AG04450 (cell line): Measurements from ENCODE around the gene MLLT6. TPM values are rescaled to one million over a fixed set of nuclear protein-coding genes. Genes with fewer than 3 reads are reported as not detected.
"Not testable (repeated sequence)": the region's sequence is repeated elsewhere in the genome, so short reads cannot be mapped to it uniquely, and the experiment has no call there.

ENCODE experiments used
- CTCF ChIA-PET: fragments of 300-600, 350-600 bp; formaldehyde crosslinking; extraction: SDS; loops from one replicate; lab custom pipeline; 2022; ENCODE audit warnings: antibody characterized with exemption, inconsistent platforms; lab: Charles Lee
- POLR2A ChIA-PET: fragments of 350-600 bp; formaldehyde crosslinking; extraction: SDS; loops from one replicate; lab custom pipeline; 2021; ENCODE audit warnings: antibody characterized with exemption, inconsistent platforms; lab: Yijun Ruan, JAX
- DNase-seq: peaks from one replicate; pipeline ENCODE4 v3.0.0-alpha.2; 2011; ENCODE audit warnings: low read depth, low spot score
- H3K27ac ChIP-seq: one replicate; pipeline ENCODE4 v1.5.1; 2012; ENCODE audit warnings: low read depth, low read length, control low read depth
- H3K27me3 ChIP-seq: one replicate; pipeline ENCODE4 v1.6.0; 2012; ENCODE audit warnings: low read length; ENCODE audit not compliant: control insufficient read depth, insufficient read depth
- H3K4me3 ChIP-seq: 2 replicates; pipeline ENCODE4 v1.5.1; 2011; ENCODE audit warnings: mild to moderate bottlenecking, low read depth, low read length, control low read depth
- H3K9me3 ChIP-seq: 2 replicates; pipeline ENCODE4 v1.5.1; 2012; ENCODE audit warnings: low read length; ENCODE audit not compliant: control insufficient read depth, insufficient read depth
- polyA plus RNA-seq: library from polyadenylated mRNA; depleted of rRNA; stranded (reverse); fragments of >200 nt; gene quantifications from 2 replicates; pipeline ENCODE4 v1.2.3, GENCODE V29; 2011
- TF ChIP-seq, protein P1 (sequence below): IDR thresholded peaks from 2 replicates; pipeline ENCODE4 v1.5.1; 2011; ENCODE audit warnings: low read depth, low read length, control low read depth, inconsistent platforms

The MLLT6 gene
- polyA plus RNA-seq, 1 experiment: 17.3 TPM

- ChIA-PET POLR2A (no interaction called here), CTCF (no interaction called here)
- Histone ChIP-seq H3K27ac (no peak overlapping the region), H3K4me3 (no peak overlapping the region), H3K27me3 (no peaks in the 10 kb centered on the region), H3K9me3 (no peaks in the 10 kb centered on the region; the same call in 1 of the 2 replicates)
- TF ChIP-seq, protein P1, sequence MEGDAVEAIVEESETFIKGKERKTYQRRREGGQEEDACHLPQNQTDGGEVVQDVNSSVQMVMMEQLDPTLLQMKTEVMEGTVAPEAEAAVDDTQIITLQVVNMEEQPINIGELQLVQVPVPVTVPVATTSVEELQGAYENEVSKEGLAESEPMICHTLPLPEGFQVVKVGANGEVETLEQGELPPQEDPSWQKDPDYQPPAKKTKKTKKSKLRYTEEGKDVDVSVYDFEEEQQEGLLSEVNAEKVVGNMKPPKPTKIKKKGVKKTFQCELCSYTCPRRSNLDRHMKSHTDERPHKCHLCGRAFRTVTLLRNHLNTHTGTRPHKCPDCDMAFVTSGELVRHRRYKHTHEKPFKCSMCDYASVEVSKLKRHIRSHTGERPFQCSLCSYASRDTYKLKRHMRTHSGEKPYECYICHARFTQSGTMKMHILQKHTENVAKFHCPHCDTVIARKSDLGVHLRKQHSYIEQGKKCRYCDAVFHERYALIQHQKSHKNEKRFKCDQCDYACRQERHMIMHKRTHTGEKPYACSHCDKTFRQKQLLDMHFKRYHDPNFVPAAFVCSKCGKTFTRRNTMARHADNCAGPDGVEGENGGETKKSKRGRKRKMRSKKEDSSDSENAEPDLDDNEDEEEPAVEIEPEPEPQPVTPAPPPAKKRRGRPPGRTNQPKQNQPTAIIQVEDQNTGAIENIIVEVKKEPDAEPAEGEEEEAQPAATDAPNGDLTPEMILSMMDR: no peak
- no peak for DNase-seq
These were observed 15.9 kb downstream of the MLLT6 start for GRCh38 chr17:38720941-38721340.

GRCh38 chr17:38721802-38722201 lies 16.7 kb downstream of the MLLT6 start:
- Histone ChIP-seq H3K9me3 (no peaks in the 10 kb centered on the region; the same call in 1 of the 2 replicates), H3K27me3 (no peaks in the 10 kb centered on the region), H3K4me3 (no peak overlapping the region), H3K27ac (no peak overlapping the region)
- ChIA-PET CTCF (interaction anchor here (1.3 kb wide), 1 partner anchor 13 kb away, joined by 7 read pairs; no protein-coding TSS in a partner anchor), POLR2A (no interaction called here)
- DNase-seq: no peak
- TF ChIP-seq, protein P1: no peak

DNA sequence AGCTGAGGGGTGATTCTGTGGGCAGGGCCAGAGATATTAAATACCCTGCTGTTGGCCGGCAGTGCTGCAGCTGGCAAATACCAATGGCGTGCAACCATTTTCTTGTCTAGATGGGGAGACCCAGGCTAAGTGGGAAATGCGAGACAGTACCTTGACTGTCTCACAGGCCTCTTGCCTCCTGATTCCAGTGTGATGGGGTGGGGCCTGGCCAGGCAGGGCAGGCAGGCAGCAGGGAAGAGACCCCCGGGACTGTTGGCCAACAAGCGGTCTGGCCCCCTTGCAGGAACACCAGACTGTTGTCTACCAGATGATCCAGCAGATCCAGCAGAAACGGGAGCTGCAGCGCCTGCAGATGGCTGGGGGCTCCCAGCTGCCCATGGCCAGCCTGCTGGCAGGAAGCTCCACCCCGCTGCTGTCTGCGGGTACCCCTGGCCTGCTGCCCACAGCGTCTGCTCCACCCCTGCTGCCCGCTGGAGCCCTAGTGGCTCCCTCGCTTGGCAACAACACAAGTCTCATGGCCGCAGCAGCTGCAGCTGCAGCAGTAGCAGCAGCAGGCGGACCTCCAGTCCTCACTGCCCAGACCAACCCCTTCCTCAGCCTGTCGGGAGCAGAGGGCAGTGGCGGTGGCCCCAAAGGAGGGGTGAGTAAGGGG lies 19.4 kb downstream of the MLLT6 start:
- Histone ChIP-seq H3K9me3 (no peaks in the 10 kb centered on the region; the same call in 1 of the 2 replicates), H3K4me3 (no peak overlapping the region), H3K27me3 (no peaks in the 10 kb centered on the region), H3K27ac (no peak overlapping the region)
- ChIA-PET POLR2A (no interaction called here), CTCF (interaction anchor here (1.4 kb wide), 1 partner anchor 10 kb away, joined by 6 read pairs; no protein-coding TSS in a partner anchor)
- TF ChIP-seq, protein P1: no peak
- no peak for DNase-seq

GRCh38 chr17:38725066-38725465 lies 20.0 kb downstream of the MLLT6 start:
- TF ChIP-seq, protein P1: no peak
- no peak overlapping the region for H3K27ac ChIP-seq
- ChIA-PET POLR2A (no interaction called here), CTCF (interaction anchor here (1.4 kb wide), 1 partner anchor 10 kb away, joined by 6 read pairs; no protein-coding TSS in a partner anchor)
- DNase-seq: no peak
- no peaks in the 10 kb centered on the region; the same call in 1 of the 2 replicates for H3K9me3 ChIP-seq
- no peaks in the 10 kb centered on the region for H3K27me3 ChIP-seq
- no peak overlapping the region for H3K4me3 ChIP-seq

- H3K4me3 ChIP-seq, POLR2A ChIA-PET, H3K27me3 ChIP-seq, DNase-seq, CTCF ChIA-PET, H3K27ac ChIP-seq, H3K9me3 ChIP-seq: not testable (repeated sequence)
These were observed 21.1 kb downstream of the MLLT6 start for GRCh38 chr17:38726145-38726544.
